Measurements from ENCODE around the gene PPP1R7. TPM values are rescaled to one million over a fixed set of nuclear protein-coding genes. Genes with fewer than 3 reads are reported as not detected.
"Not testable (repeated sequence)": the region's sequence is repeated elsewhere in the genome, so short reads cannot be mapped to it uniquely, and the experiment has no call there.

PPP1R7 gene
- total RNA-seq, 1 donor from 2014 or later = 43.1 TPM

- peak; percentile 85 for DNase-seq (ENCODE audit: low spot score)
- no peaks in the 10 kb centered on the region for H3K4me1 Mint-ChIP-seq (ENCODE audit: low read depth)
- TF ChIP-seq CTCF (IDR thresholded peaks at IDR 0.05) = no peak
- H3K4me3 Mint-ChIP-seq (ENCODE audit: unreplicated experiment) = no peak overlapping the region
- H3K9me3 Mint-ChIP-seq (ENCODE audit: low read depth) = no peaks in the 10 kb centered on the region
- no peaks in the 10 kb centered on the region for H3K36me3 Mint-ChIP-seq (ENCODE audit: low read depth)
- H3K27me3 Mint-ChIP-seq (ENCODE audit: low read depth) = no peaks in the 10 kb centered on the region
- H3K27ac Mint-ChIP-seq (ENCODE audit: unreplicated experiment) = no peak overlapping the region
Observed at GRCh38 chr2:241190291-241190981, 40.2 kb downstream of the PPP1R7 start.

GRCh38 chr2:241191081-241191480, 40.8 kb downstream of the PPP1R7 start:
- Mint-ChIP-seq H3K4me3 (ENCODE audit: unreplicated experiment) (no peak overlapping the region), H3K36me3 (ENCODE audit: low read depth) (no peaks in the 10 kb centered on the region), H3K9me3 (ENCODE audit: low read depth) (no peaks in the 10 kb centered on the region), H3K27ac (ENCODE audit: unreplicated experiment) (no peak overlapping the region), H3K4me1 (ENCODE audit: low read depth) (no peaks in the 10 kb centered on the region), H3K27me3 (ENCODE audit: low read depth) (no peaks in the 10 kb centered on the region)
- DNase-seq (ENCODE audit: low spot score) = no peak
- TF ChIP-seq CTCF (IDR thresholded peaks at IDR 0.05) = no peak

GRCh38 chr2:241193271-241193670, 43.0 kb downstream of the PPP1R7 start:
- Mint-ChIP-seq H3K27ac (ENCODE audit: unreplicated experiment) (no peak overlapping the region), H3K4me3 (ENCODE audit: unreplicated experiment) (no peak overlapping the region)

GRCh38 chr2:241194811-241195210, 44.5 kb downstream of the PPP1R7 start:
- H3K27ac Mint-ChIP-seq (ENCODE audit: unreplicated experiment) = no peak overlapping the region
- no peaks in the 10 kb centered on the region for H3K4me1 Mint-ChIP-seq (ENCODE audit: low read depth)
- no peaks in the 10 kb centered on the region for H3K9me3 Mint-ChIP-seq (ENCODE audit: low read depth)
- H3K27me3 Mint-ChIP-seq (ENCODE audit: low read depth) = no peaks in the 10 kb centered on the region
- H3K4me3 Mint-ChIP-seq (ENCODE audit: unreplicated experiment) = no peak overlapping the region
- no peak for TF ChIP-seq CTCF (IDR thresholded peaks at IDR 0.05)
- no peak for DNase-seq (ENCODE audit: low spot score)
- H3K36me3 Mint-ChIP-seq (ENCODE audit: low read depth) = no peaks in the 10 kb centered on the region

More at GRCh38 chr2:241193271-241193670, 43.0 kb downstream of the PPP1R7 start:
- H3K36me3 Mint-ChIP-seq (ENCODE audit: low read depth) = no peaks in the 10 kb centered on the region
- H3K9me3 Mint-ChIP-seq (ENCODE audit: low read depth) = no peaks in the 10 kb centered on the region
- TF ChIP-seq CTCF (IDR thresholded peaks at IDR 0.05) = no peak
- no peaks in the 10 kb centered on the region for H3K27me3 Mint-ChIP-seq (ENCODE audit: low read depth)
- no peak for DNase-seq (ENCODE audit: low spot score)
- no peaks in the 10 kb centered on the region for H3K4me1 Mint-ChIP-seq (ENCODE audit: low read depth)

GRCh38 chr2:241195506-241196130, 45.4 kb downstream of the PPP1R7 start:
- Mint-ChIP-seq H3K4me3 (ENCODE audit: unreplicated experiment) (no peak overlapping the region), H3K4me1 (ENCODE audit: low read depth) (no peaks in the 10 kb centered on the region), H3K9me3 (ENCODE audit: low read depth) (no peaks in the 10 kb centered on the region), H3K27ac (ENCODE audit: unreplicated experiment) (no peak overlapping the region), H3K27me3 (ENCODE audit: low read depth) (no peaks in the 10 kb centered on the region), H3K36me3 (ENCODE audit: low read depth) (no peaks in the 10 kb centered on the region)
- DNase-seq (ENCODE audit: low spot score) = no peak
- no peak for TF ChIP-seq CTCF (IDR thresholded peaks at IDR 0.05)

- H3K4me3 Mint-ChIP-seq (ENCODE audit: unreplicated experiment); H3K36me3 Mint-ChIP-seq (ENCODE audit: low read depth); H3K9me3 Mint-ChIP-seq (ENCODE audit: low read depth); H3K27me3 Mint-ChIP-seq (ENCODE audit: low read depth); DNase-seq (ENCODE audit: low spot score); H3K27ac Mint-ChIP-seq (ENCODE audit: unreplicated experiment); H3K4me1 Mint-ChIP-seq (ENCODE audit: low read depth): not testable (repeated sequence)
Observed at GRCh38 chr2:241197246-241197645, 47.0 kb downstream of the PPP1R7 start.
